Measurements from ENCODE around the gene STXBP3. TPM values are rescaled to one million over a fixed set of nuclear protein-coding genes. Genes with fewer than 3 reads are reported as not detected.

The STXBP3 gene
- total RNA-seq, 1 donor from 2014 or later, result 48.2 TPM

DNA sequence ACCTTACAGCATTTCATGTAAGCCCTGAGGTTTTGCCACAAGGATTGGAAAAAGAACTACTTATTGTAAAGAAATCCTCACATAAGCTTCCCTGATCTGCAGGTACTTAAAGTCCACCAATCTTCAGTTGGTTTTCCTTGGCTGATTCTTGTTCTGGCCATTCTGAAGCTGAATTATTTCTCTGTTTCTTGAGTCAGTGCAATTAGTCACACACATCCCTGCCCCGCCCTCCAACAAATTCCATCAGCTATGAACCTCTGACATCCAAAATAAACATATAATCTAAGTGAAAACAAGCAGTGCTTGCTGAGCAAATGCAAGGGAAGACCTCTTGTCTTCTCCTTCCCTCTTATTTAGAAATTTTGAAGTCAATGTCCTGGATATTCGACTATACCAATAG, 42.0 kb upstream of the STXBP3 start:
- Histone ChIP-seq H3K27me3 (ENCODE audit: control insufficient read depth, insufficient read depth, low read length) (no peaks in the 10 kb centered on the region), H3K4me3 (ENCODE audit: low read depth, low read length) (no peak overlapping the region), H3K36me3 (ENCODE audit: control insufficient read depth, insufficient read depth, low read length) (no peaks in the 10 kb centered on the region)
- no peak for TF ChIP-seq CTCF (IDR thresholded peaks at IDR 0.05; ENCODE audit: insufficient read depth, low read length, poor library complexity, severe bottlenecking)
- DNase-seq (ENCODE audit: low read depth), result no peak

DNA sequence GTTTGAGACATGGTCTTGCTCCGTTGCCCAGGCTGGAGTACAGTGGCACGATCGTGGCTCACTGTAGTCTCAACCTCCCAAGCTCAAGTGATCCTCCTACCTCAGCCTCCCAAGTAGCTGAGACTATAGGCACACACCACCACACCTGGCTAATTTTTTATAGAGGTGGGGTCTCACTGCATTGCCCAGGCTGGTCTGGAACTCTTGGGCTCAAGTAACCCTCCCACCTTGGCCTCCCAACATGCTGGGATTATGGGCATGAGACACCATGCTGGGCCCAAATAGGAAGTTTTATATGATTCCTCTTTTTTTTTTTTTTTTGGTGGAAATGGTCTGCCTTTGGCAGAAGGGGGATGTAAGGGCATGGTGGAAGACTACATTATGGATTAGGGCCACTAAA, 39.8 kb upstream of the STXBP3 start:
- DNase-seq (ENCODE audit: low read depth), result no peak
- H3K4me3 ChIP-seq (ENCODE audit: low read depth, low read length), result no peak overlapping the region
- no peaks in the 10 kb centered on the region for H3K36me3 ChIP-seq (ENCODE audit: control insufficient read depth, insufficient read depth, low read length)
- no peak for TF ChIP-seq CTCF (IDR thresholded peaks at IDR 0.05; ENCODE audit: insufficient read depth, low read length, poor library complexity, severe bottlenecking)
- H3K27me3 ChIP-seq (ENCODE audit: control insufficient read depth, insufficient read depth, low read length), result no peaks in the 10 kb centered on the region

- H3K36me3 ChIP-seq (ENCODE audit: control insufficient read depth, insufficient read depth, low read length), result no peaks in the 10 kb centered on the region
- no peak for TF ChIP-seq CTCF (IDR thresholded peaks at IDR 0.05; ENCODE audit: insufficient read depth, low read length, poor library complexity, severe bottlenecking)
- H3K27me3 ChIP-seq (ENCODE audit: control insufficient read depth, insufficient read depth, low read length), result no peaks in the 10 kb centered on the region
- DNase-seq (ENCODE audit: low read depth), result no peak
- no peak overlapping the region for H3K4me3 ChIP-seq (ENCODE audit: low read depth, low read length)
Measured at GRCh38 chr1:108708691-108709660, 37.5 kb upstream of the STXBP3 start.

DNA sequence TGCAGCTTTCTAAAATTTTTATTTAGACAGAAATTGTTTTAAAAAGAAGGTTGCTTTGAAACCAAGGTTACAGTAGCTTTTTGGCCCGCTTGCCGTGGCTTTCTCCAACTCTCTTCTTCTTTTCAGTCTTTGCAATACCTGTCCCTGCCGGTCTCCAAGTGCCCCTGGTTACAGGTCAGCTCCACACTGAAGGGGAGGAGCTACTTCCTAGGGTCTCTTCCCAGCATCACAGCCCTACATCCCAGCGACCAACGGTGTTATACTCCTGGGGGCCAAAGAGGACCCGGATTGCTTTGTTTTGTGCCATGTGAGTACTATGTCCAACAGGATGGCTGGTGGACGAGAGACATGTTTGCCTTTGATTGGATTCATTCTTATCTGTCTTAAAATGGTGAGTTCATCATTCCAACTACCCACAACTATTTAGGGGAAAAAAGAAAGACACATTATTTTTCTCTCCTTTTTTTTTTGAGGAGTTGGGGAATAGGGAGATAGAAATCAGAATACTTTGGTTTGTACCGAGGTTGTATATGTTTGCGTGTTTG, 33.8 kb upstream of the STXBP3 start, which contains the start of gene FNDC7:
Gene FNDC7, plus strand, starts transcription at position 303 of the 545 bp plus-strand sequence. Its CDS starts 26 bp downstream, at position 329.
- no peak within 1 kb of the TSS for H3K4me3 ChIP-seq (ENCODE audit: low read depth, low read length)
- no peaks in the 10 kb centered on the region for H3K36me3 ChIP-seq (ENCODE audit: control insufficient read depth, insufficient read depth, low read length)
- H3K27me3 ChIP-seq (ENCODE audit: control insufficient read depth, insufficient read depth, low read length), result no peaks in the 10 kb centered on the region
- DNase-seq (ENCODE audit: low read depth), result no peak
- no peak for TF ChIP-seq CTCF (IDR thresholded peaks at IDR 0.05; ENCODE audit: insufficient read depth, low read length, poor library complexity, severe bottlenecking)

- TF ChIP-seq CTCF (IDR thresholded peaks at IDR 0.05; ENCODE audit: insufficient read depth, low read length, poor library complexity, severe bottlenecking), result no peak
- Histone ChIP-seq H3K36me3 (ENCODE audit: control insufficient read depth, insufficient read depth, low read length) (no peaks in the 10 kb centered on the region), H3K27me3 (ENCODE audit: control insufficient read depth, insufficient read depth, low read length) (no peaks in the 10 kb centered on the region), H3K4me3 (ENCODE audit: low read depth, low read length) (no peak overlapping the region)
- no peak for DNase-seq (ENCODE audit: low read depth)
Measured at GRCh38 chr1:108715932-108716331, 30.5 kb upstream of the STXBP3 start.

All from kidney epithelial cell (primary cell).